DND-41 (cell line): Measurements from ENCODE around the gene B3GAT2.

ENCODE experiments used
- CTCF ChIP-seq: IDR thresholded peaks from 2 replicates; pipeline ENCODE4 v1.5.1; 2012; ENCODE audit warnings: borderline replicate concordance, low read length, moderate library complexity, mild to moderate bottlenecking; ENCODE audit not compliant: poor library complexity, severe bottlenecking; ENCODE audit errors: extremely low read depth
- EZH2 ChIP-seq: IDR thresholded peaks from 3 replicates; pipeline ENCODE4 v1.6.1; 2012; ENCODE audit warnings: borderline replicate concordance, low read depth, mild to moderate bottlenecking, moderate library complexity, low read length, inconsistent platforms; ENCODE audit not compliant: severe bottlenecking

GRCh38 chr6:70952608-70953165 is 4.2 kb downstream of the B3GAT2 start:
- TF ChIP-seq CTCF (no peak), EZH2 (no peak)
